OCI-LY7 (cell line): ENCODE results near the gene RBP5.

ENCODE experiments used
- EZH2phosphoT487 ChIP-seq: fragments of 200-600 bp; sonication (generic); IDR thresholded peaks from 2 replicates; pipeline ENCODE4 v1.6.1; 2018; ENCODE audit warnings: low read depth, borderline replicate concordance, mild to moderate bottlenecking, mixed run types, antibody characterized with exemption, low read length, moderate library complexity, mixed read lengths
- TF ChIP-seq, protein P1 (sequence below): fragments of 200-600 bp; sonication (generic); conservative IDR thresholded peaks from 2 replicates; pipeline ENCODE4 v1.5.1; 2014; ENCODE audit warnings: mild to moderate bottlenecking, antibody characterized with exemption, low read length, moderate library complexity, mixed read lengths

DNA sequence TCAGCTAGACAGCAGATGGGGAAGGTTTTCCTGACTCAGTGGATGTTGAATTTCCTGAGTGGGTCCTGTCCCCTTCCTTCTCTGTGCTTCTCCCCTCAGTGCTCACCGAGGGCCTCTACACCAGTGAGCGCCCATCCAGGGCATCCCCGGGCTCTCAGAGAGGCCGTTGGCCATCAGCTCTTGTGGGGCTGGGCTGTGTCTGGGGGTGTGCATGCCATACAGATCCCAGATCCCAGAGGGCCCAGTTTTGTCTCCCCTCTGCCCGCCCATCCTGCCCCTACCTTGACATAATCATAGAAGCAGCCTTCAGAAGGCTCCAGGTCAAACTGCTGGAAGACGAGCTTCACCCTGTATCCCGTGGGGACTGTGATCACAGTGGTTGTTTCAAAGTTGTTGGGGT lies 37.5 kb downstream of the RBP5 start:
- TF ChIP-seq, protein P1, sequence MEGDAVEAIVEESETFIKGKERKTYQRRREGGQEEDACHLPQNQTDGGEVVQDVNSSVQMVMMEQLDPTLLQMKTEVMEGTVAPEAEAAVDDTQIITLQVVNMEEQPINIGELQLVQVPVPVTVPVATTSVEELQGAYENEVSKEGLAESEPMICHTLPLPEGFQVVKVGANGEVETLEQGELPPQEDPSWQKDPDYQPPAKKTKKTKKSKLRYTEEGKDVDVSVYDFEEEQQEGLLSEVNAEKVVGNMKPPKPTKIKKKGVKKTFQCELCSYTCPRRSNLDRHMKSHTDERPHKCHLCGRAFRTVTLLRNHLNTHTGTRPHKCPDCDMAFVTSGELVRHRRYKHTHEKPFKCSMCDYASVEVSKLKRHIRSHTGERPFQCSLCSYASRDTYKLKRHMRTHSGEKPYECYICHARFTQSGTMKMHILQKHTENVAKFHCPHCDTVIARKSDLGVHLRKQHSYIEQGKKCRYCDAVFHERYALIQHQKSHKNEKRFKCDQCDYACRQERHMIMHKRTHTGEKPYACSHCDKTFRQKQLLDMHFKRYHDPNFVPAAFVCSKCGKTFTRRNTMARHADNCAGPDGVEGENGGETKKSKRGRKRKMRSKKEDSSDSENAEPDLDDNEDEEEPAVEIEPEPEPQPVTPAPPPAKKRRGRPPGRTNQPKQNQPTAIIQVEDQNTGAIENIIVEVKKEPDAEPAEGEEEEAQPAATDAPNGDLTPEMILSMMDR, result no peak
- TF ChIP-seq EZH2phosphoT487, result no peak
